GM06990 (cell line): ENCODE measurements around the gene BRD3.

Source experiments
- DNase-seq: peaks from one replicate; pipeline ENCODE4 v3.0.0-alpha.2; 2011; ENCODE audit not compliant: insufficient read length; ENCODE audit errors: extremely low read depth
- H3K27me3 ChIP-seq: replicated peaks from 2 replicates; pipeline ENCODE4 v1.6.0; 2011; ENCODE audit warnings: low read length; ENCODE audit not compliant: control insufficient read depth, insufficient read depth
- H3K36me3 ChIP-seq: 2 replicates; pipeline ENCODE4 v1.5.1; 2011; ENCODE audit warnings: low read length; ENCODE audit not compliant: control insufficient read depth, insufficient read depth
- H3K4me3 ChIP-seq: replicated peaks from 2 replicates; pipeline ENCODE4 v1.5.1; 2011; ENCODE audit warnings: low read depth, mild to moderate bottlenecking, control low read depth, low read length
- CTCF ChIP-seq: IDR thresholded peaks from 2 replicates; pipeline ENCODE4 v1.5.1; 2011; ENCODE audit warnings: low read length, control low read depth, mild to moderate bottlenecking, inconsistent platforms; ENCODE audit not compliant: insufficient read depth, poor library complexity, severe bottlenecking

Gene BRD3

GRCh38 chr9:134068744-134069479, 1.1 kb upstream of the BRD3 start:
- TF ChIP-seq CTCF = no peak
- no peak for DNase-seq
- peak overlapping the region; percentile 69 for H3K4me3 ChIP-seq
- no peaks in the 10 kb centered on the region for H3K36me3 ChIP-seq
- H3K27me3 ChIP-seq = peaks cover 2% of the 10 kb centered on the region; the same call in 1 of the 2 replicates

GRCh38 chr9:134066913-134067851, 644 bp downstream of the BRD3 start:
- TF ChIP-seq CTCF = no peak

GRCh38 chr9:134066526-134066912, 1.3 kb downstream of the BRD3 start:
- no peak for TF ChIP-seq CTCF
- Histone ChIP-seq H3K4me3 (peak overlapping the region; percentile 82), H3K27me3 (peaks cover 2% of the 10 kb centered on the region; the same call in 1 of the 2 replicates), H3K36me3 (no peaks in the 10 kb centered on the region)
- no peak for DNase-seq

More at GRCh38 chr9:134066913-134067851, 644 bp downstream of the BRD3 start:
- DNase-seq = peak; percentile 56
- Histone ChIP-seq H3K36me3 (no peaks in the 10 kb centered on the region), H3K27me3 (peaks cover 2% of the 10 kb centered on the region; the same call in 1 of the 2 replicates), H3K4me3 (peak overlapping the region; percentile 82)

- peak; percentile 76 for DNase-seq
Measured at GRCh38 chr9:134065612-134066419, 2.0 kb downstream of the BRD3 start.

More at GRCh38 chr9:134065612-134066419, 2.0 kb downstream of the BRD3 start:
- no peak for TF ChIP-seq CTCF
- no peaks in the 10 kb centered on the region for H3K36me3 ChIP-seq
- H3K4me3 ChIP-seq = peak overlapping the region; percentile 82
- peaks cover 2% of the 10 kb centered on the region; the same call in 1 of the 2 replicates for H3K27me3 ChIP-seq
